HG03060 (cell line): ENCODE measurements around the gene KCNH6.

Experiments
- ATAC-seq: cut with Tn5 transposase; IDR thresholded peaks from one replicate; pipeline ENCODE4 v1.9.1; 2021; ENCODE audit warnings: low read depth, moderate number of reproducible peaks; ENCODE audit not compliant: unreplicated experiment

The KCNH6 gene, protein sequence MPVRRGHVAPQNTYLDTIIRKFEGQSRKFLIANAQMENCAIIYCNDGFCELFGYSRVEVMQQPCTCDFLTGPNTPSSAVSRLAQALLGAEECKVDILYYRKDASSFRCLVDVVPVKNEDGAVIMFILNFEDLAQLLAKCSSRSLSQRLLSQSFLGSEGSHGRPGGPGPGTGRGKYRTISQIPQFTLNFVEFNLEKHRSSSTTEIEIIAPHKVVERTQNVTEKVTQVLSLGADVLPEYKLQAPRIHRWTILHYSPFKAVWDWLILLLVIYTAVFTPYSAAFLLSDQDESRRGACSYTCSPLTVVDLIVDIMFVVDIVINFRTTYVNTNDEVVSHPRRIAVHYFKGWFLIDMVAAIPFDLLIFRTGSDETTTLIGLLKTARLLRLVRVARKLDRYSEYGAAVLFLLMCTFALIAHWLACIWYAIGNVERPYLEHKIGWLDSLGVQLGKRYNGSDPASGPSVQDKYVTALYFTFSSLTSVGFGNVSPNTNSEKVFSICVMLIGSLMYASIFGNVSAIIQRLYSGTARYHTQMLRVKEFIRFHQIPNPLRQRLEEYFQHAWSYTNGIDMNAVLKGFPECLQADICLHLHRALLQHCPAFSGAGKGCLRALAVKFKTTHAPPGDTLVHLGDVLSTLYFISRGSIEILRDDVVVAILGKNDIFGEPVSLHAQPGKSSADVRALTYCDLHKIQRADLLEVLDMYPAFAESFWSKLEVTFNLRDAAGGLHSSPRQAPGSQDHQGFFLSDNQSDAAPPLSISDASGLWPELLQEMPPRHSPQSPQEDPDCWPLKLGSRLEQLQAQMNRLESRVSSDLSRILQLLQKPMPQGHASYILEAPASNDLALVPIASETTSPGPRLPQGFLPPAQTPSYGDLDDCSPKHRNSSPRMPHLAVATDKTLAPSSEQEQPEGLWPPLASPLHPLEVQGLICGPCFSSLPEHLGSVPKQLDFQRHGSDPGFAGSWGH

DNA sequence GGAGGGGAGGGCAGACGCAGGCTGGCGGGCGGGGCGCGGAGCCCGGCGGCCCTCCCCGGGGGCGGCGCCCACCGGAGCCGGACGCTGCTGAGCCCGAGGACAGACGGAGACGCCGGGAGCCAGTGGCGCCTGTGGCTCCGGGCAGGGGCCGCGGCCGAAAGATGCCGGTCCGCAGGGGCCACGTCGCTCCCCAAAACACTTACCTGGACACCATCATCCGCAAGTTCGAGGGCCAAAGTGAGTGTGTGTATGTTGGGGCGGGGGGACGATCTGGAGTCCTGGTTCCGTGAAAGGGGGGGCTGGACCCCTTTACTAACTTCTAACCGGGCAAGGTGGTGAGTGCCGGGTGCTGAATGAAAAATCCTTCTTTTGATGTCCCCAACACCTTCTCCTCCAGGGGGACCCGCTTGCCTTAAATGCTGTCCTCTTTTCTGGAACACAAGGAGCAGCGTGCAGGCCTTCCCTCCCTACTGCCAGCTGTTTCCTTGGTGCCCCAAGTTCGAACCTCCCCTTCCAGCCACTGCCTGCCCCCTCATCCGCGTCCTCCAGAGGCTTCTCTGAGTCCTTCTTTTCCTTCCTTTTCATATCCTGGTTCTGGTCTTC, at the start of gene KCNH6:
TSS of gene KCNH6 (plus strand) at position 106 of the 603 bp plus-strand sequence. CDS start at position 162, 56 bp downstream.
- ATAC-seq, result no peak

DNA sequence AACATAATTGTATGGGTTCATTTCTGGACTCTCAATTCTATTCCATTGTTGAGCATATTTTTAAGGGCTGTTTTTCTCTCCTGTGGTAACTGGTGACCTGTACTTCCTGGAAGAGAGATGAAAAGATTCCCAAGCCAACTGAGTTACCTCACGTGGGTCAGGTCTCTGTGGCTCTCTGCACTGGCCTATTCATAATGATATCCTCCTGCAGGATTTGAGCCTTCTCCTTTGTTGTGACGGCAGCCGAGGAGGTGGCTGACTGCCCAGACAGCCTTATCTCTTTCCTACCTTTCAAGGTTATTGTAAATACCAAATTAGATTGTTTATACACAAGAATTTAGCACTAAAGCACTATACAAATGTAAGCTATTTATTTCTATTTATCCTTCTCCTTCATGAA, 49.0 kb upstream of the KCNH6 start:
- ATAC-seq, result no peak

DNA sequence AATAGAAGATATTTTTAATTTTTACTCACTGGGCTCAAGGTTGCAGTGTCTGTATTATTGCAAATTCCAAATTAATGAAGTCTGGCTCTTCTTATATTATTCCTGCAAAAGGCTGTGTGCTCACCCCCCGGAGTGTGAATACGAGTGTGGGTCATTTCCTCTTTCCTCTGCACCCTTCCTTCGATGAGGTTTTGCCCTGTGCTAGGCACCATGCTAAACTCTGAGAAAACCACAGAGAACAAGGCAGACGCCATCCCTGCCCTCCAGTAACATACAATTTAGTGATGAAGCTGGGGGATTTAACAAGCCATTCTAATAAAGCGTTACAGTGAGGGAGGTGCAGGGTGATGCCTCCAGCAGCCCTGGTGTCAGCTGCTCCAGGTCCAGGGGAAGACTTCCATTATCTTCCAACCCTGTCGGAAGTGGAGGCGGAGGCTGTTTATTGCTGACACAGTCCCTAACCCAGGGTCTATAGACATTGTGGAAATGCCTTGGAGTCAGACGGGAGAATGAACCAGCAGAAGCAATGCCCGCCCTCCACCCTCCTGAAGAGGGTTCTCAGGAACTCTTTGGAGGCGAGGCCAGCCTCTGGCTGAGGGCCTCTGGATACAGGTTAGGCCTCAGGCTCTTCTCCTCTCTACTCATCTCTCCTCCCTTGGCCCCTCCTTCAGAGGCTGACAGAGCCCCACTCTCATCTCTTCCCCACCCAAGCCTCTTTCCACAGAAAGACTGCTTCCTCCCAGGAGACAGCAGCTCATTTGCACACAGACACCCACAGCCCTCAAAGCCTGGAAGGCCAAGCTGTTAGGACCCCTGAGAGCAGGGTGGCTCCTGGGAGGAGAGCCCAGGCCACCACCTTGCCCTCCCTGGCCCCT, 48.3 kb upstream of the KCNH6 start:
- ATAC-seq, result no peak

DNA sequence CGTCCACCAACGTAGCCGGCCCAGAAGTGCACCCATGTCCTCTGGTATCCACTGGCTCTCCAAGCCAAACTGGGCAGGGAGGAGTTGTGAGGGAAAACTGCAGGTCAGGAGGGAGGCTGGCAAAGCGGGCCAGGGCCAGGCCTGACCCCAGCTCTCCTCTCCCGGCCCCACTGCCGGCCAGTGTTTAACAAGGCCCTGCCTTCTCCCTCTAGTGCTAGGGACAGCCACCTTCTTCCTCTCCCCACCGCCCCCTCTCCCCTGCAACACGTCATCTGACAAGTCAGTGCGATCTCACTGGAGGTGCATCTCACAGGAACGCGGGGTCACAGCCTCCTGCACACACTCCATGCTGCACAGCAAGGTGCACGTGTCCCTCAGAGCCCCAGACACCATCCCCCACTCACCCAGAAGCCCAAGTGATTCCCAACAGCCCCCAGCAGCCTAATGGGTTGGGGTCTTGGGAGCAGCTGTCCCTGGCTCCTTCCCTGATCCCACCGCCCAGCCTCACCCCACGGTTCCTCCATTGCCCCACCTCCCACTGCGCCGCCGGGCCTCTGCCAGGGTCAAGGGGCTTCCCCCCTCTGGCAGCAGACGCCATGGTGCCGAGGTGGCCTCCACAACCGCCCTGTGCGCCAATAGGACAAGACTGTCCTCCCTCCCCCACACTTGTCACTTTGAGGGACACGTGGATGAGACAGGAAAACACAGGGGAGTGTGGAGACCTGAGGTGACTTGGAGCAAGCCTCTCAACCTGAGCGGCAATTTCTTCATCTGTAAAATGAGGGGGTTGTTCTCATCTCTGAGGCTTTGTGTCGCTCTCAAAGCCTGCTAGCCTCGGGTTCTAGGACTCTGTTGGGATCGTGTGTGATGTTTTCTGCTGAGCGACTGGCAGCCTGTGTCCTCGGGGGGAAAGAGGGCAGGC, 47.4 kb upstream of the KCNH6 start:
- ATAC-seq, result no peak

DNA sequence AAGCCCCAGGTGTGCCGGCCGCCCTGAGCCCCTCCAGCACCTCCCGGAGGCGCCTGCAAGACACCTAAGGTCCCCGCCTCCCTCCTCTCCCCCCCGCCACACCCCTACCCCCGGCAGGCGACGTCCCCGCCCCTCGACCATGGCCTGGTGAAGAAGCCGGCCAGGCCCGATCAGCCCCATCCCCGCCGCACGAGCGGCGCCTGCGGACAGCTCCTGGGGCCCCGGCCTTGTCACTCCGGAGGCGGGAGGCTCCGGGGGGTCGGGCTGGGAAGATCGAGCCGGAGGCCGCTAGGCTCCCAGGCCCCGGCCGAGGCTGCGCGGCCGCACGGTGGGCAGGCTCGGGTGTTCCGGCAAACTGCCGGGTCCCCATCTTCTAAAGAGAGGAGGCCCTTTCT, 46.7 kb upstream of the KCNH6 start:
- no peak for ATAC-seq

DNA sequence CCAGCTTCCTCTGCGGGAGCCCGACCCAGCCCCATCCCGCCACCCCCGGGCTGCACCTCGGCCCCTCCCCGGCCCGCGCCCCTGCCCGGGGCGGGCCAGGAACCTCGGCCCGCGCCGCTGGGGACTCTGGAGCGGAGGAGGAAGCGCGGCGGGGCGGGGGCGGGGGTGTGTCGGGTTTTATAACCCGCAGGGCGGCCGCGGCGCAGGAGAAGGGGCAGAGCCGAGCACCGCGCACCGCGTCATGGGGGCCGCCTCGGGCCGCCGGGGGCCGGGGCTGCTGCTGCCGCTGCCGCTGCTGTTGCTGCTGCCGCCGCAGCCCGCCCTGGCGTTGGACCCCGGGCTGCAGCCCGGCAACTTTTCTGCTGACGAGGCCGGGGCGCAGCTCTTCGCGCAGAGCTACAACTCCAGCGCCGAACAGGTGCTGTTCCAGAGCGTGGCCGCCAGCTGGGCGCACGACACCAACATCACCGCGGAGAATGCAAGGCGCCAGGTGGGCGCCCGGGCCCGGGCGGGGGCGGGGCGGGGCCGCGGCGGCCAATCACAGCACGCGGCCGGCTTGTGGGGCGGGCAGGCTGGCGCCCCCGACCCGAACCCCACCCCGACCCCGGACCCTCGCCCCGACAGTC, 46.2 kb upstream of the KCNH6 start, which contains the start of gene ACE:
TSS of gene ACE (plus strand) at position 208 of the 626 bp plus-strand sequence. CDS start at position 242, 34 bp downstream.
- no peak for ATAC-seq

DNA sequence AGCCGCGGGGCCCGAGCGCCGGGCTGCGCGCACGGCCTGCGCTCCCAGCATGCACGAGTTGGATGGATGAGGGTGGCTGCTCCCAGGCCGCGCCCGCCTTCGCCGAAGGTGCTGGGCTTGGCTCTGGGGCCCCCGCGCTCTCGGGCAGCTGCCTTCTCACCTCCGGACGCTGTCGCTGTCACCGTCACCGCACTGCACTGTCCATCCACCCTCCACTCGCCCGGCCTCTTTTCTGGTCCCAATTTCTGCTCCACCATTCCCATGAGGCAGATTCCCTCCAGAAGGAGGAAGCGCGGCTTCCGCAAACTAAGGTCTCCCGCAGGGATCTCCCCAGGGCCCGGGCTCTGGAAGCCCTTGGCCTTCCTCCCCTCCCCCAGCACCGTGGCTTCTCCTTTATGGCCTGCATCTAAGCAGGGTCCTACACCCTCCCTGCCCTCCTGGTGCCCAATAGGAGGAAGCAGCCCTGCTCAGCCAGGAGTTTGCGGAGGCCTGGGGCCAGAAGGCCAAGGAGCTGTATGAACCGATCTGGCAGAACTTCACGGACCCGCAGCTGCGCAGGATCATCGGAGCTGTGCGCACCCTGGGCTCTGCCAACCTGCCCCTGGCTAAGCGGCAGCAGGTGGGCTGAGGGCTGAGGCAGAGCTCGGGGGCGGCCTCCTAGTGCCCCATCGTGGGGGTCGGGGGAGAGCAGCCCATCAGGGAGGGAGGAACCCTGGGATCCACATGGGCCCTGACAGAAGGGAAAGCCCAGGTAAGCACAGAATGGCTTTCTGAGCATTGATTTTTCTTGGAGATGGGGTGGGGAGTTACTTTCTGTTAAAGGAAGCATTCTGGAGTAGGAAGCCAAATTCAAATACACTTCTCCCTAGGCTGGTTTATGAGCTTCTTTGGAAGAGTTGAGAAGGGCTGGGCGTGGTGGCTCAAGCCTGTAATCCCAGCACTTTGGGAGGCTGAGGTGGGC, 45.4 kb upstream of the KCNH6 start:
- no peak for ATAC-seq

DNA sequence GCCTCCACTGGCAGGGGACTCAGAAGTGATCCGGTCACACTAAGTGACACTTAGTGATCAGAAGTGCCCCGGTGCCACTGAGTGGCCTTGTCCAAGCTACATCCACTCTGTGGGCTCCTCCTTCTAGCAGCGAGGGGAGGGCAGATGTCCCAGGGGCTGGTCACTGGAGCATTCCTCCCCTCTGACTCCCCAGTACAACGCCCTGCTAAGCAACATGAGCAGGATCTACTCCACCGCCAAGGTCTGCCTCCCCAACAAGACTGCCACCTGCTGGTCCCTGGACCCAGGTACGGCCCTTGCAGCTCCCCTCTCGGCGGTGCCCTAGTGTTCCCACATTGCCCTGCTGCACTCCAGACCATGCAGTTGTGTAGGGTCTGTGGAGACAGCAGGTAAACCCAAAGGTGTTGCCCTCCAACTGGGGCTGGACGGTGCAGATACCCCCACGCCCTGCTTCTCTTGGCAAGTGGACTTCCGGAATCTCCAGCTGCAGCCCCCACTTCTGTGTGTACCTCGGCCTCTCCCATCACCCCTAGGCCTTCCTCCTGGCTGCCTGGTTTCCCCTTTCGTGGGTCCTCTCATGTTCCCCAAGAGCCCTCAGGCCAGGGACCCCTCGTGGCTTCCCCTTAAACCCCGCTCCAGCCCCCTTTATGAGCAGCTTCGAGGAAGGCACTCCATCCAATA, 44.2 kb upstream of the KCNH6 start:
- no peak for ATAC-seq

DNA sequence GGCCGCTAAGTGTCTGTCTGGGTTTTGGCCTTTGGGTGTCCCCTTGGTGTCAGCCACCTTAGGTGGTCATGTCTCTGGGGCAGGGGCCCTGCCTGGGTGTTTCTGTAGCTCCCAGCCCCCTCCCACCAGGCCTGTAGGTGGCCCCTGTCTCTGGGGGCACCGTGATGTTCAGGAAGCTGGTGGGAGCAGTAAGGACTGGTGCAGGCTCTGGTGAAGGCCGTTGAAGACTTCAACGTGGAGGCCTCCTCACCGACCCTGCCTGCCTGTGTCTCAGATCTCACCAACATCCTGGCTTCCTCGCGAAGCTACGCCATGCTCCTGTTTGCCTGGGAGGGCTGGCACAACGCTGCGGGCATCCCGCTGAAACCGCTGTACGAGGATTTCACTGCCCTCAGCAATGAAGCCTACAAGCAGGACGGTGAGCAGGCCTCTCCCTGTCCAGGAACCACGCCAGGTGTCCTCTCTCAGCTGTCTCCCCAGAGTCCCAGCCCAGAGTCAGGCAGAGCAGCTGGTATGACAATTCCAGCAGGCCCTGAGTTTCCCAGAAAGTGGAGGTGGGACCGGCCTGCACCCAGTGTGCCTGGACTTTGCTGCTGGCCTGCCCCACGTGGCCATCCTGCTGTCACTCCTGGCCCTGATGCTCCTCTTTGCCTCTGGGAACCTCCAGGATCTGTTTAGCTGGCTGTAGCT, 43.5 kb upstream of the KCNH6 start:
- ATAC-seq, result no peak

DNA sequence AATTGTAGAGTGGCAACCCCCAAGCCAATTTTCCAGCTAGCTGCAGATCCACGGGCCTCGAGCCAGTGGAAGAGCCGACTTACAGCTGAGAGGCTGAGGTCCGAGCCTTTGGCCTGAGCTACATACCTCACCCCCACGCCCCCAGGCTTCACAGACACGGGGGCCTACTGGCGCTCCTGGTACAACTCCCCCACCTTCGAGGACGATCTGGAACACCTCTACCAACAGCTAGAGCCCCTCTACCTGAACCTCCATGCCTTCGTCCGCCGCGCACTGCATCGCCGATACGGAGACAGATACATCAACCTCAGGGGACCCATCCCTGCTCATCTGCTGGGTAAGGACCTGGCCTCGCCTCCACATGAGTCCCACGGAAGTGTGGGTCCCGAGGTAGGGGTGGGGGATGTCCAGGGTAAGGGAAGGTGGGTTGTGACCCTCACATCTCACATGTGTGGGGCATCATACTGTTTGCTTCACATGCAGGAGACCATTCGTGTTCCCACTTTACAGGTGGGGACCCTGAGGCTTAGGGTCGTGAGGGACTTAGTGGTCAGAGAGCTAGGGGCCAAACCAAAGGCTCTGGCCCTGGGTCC, 42.9 kb upstream of the KCNH6 start:
- ATAC-seq, result no peak

DNA sequence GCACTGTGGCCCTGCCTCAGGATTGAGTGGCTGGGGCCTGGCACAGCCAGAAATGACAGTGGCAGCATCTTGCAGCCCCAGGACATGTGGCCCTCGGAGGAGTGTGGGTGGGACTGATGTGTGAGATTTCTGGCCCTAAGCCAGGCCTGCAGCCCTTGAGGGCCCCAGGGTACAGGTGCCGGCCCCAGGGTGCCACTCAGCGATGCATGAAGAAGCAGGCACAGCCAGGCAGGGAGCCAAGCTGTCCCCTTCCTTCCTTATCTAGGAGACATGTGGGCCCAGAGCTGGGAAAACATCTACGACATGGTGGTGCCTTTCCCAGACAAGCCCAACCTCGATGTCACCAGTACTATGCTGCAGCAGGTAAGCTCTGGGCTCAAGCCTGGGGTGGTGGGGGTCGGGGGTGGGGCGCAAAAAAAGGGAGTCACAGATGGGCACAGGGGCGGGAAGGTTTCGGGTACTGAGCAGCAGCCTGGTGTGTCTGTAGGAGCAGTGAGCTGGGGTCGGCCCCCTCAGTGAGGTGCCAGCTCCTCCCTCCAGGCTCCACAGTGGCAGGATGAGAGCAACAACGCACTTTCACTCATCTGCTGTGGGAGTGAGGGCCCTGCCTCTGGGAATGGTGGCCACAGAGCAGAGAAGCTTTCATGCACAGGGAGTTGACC, 42.2 kb upstream of the KCNH6 start:
- ATAC-seq, result no peak

DNA sequence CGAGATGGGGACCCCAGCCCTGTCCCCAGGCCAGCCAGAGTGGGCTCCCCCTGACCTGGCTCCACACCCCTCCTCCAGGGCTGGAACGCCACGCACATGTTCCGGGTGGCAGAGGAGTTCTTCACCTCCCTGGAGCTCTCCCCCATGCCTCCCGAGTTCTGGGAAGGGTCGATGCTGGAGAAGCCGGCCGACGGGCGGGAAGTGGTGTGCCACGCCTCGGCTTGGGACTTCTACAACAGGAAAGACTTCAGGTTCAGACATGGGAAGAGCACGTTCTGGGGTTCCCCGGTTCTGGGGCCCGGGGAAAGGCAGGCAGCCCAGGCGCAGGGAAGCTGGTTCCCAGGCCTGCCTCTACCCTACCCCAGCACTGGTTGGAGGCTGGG, 41.7 kb upstream of the KCNH6 start:
- no peak for ATAC-seq

DNA sequence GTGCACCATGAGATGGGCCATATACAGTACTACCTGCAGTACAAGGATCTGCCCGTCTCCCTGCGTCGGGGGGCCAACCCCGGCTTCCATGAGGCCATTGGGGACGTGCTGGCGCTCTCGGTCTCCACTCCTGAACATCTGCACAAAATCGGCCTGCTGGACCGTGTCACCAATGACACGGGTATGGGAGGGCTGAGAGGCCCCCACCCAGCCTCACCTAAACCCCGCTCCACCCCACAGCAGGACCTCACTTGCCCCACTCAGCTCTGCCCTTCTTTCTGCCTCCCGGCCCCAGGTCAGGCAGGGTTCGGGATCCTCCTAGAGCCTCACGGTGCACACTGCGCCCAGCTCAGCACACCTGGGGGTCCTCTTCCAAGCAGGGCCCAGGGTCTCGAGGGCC, 40.6 kb upstream of the KCNH6 start:
- ATAC-seq, result no peak

DNA sequence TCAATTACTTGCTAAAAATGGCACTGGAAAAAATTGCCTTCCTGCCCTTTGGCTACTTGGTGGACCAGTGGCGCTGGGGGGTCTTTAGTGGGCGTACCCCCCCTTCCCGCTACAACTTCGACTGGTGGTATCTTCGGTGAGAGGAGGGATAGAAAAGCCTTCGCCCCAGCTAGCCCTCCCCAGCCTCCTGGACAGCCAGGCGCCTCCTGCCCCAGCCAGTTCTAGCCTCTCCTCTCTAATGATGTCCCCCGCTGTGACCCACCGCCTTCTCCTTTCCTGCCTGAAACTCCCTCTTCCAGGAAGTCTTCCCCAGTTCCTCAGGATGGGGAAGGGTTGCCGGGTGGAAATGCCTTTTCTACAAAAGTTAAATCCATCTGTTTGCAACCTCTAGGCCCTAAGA, 40.1 kb upstream of the KCNH6 start:
- no peak for ATAC-seq
